ENCODE measurements around the gene TMPRSS7.

DNA sequence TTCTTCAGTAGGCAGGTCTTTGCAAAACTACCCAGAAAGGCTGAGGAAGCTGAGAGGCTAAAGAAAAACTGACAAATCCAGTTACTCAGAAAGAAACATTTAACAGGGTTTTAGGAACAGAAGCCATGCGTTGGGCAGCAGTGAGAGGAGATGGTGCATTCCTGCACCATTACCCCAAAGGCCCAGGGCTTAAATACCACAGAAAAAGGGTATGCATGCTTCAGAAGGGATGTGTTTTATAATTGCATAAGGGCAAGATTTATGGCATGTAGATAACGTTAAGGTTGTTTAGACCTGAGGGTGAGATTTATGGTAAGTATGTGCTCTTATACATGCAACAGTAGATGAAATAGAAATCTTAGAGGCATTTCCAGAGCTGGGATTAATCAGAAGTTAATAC lies 61.6 kb downstream of the TMPRSS7 start:
- TF ChIP-seq POLR2A (IDR thresholded peaks at IDR 0.05), result no peak
- TF ChIP-seq, protein P1, sequence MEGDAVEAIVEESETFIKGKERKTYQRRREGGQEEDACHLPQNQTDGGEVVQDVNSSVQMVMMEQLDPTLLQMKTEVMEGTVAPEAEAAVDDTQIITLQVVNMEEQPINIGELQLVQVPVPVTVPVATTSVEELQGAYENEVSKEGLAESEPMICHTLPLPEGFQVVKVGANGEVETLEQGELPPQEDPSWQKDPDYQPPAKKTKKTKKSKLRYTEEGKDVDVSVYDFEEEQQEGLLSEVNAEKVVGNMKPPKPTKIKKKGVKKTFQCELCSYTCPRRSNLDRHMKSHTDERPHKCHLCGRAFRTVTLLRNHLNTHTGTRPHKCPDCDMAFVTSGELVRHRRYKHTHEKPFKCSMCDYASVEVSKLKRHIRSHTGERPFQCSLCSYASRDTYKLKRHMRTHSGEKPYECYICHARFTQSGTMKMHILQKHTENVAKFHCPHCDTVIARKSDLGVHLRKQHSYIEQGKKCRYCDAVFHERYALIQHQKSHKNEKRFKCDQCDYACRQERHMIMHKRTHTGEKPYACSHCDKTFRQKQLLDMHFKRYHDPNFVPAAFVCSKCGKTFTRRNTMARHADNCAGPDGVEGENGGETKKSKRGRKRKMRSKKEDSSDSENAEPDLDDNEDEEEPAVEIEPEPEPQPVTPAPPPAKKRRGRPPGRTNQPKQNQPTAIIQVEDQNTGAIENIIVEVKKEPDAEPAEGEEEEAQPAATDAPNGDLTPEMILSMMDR (IDR thresholded peaks at IDR 0.05), result no peak
